Panc1 (cell line): ENCODE measurements around the gene WNK1. TPM values are rescaled to one million over a fixed set of nuclear protein-coding genes. Genes with fewer than 3 reads are reported as not detected.
A peak's percentile ranks its signal among the peaks of the same experiment; 100 is the strongest.

Source experiments
- ATAC-seq: fragments of 200-7000 bp; cut with Tn5 transposase; 2 replicates; pipeline ENCODE4 v1.9.1; 2020; ENCODE audit warnings: mild to moderate bottlenecking, moderate library complexity
- BruUV-seq: library from RNA; stranded (reverse); fragments of 400-500 nt; replicated peaks from 2 replicates; lab custom pipeline; 2021; lab: Mats Ljungman, UMichigan
- CTCF ChIA-PET: fragments of 300-600 bp; sonication (Branson Sonifier 250); formaldehyde crosslinking; loops from one replicate; lab custom pipeline; 2022; ENCODE audit warnings: antibody characterized with exemption; lab: Charles Lee
- POLR2A ChIA-PET: fragments of 300-600 bp; sonication (Branson Sonifier 250); formaldehyde crosslinking; loops from one replicate; lab custom pipeline; 2022; ENCODE audit warnings: antibody characterized with exemption; lab: Charles Lee
- DNase-seq: peaks from one replicate; pipeline ENCODE4 v3.0.0-alpha.2; 2010; ENCODE audit warnings: low read depth, low spot score
- H3K27ac ChIP-seq: 2 replicates; pipeline ENCODE4 v1.5.1; 2011; ENCODE audit warnings: mild to moderate bottlenecking, low read length, inconsistent platforms
- H3K27me3 ChIP-seq: fragments of 200-500 bp; sonication (Bioruptor generic); 2 replicates; pipeline ENCODE4 v1.6.0; 2014; ENCODE audit warnings: low read length, inconsistent platforms; ENCODE audit not compliant: control insufficient read depth, insufficient read depth
- H3K36me3 ChIP-seq: fragments of 200-500 bp; sonication (Bioruptor generic); 2 replicates; pipeline ENCODE4 v1.5.1; 2014; ENCODE audit warnings: inconsistent platforms, mild to moderate bottlenecking, low read length, moderate library complexity; ENCODE audit not compliant: control insufficient read depth, insufficient read depth
- H3K4me1 ChIP-seq: 2 replicates; pipeline ENCODE4 v1.5.1; 2011; ENCODE audit warnings: inconsistent platforms, mild to moderate bottlenecking, low read length, moderate library complexity; ENCODE audit not compliant: control insufficient read depth, insufficient read depth
- H3K4me3 ChIP-seq, 2 experiments: 2 replicates each; pipeline ENCODE4 v1.5.1; 2011 to 2012; ENCODE audit warnings: low read depth in 2 of 2, low read length in 2 of 2, mild to moderate bottlenecking in 2 of 2, inconsistent platforms in 1 of 2, moderate library complexity in 1 of 2
- H3K9me3 ChIP-seq: fragments of 200-500 bp; sonication (Bioruptor generic); 2 replicates; pipeline ENCODE4 v1.5.1; 2014; ENCODE audit warnings: low read depth, mild to moderate bottlenecking, inconsistent platforms, low read length, moderate library complexity; ENCODE audit not compliant: control insufficient read depth, insufficient read depth
- CTCF ChIP-seq: fragments of 450-650 bp; IDR thresholded peaks from 2 replicates; pipeline ENCODE4 v1.5.1; 2017; ENCODE audit warnings: mild to moderate bottlenecking
- POLR2AphosphoS5 ChIP-seq: IDR thresholded peaks from 2 replicates; pipeline ENCODE4 v1.6.1; 2012; ENCODE audit warnings: mild to moderate bottlenecking, low read depth, low read length, moderate library complexity
- REST ChIP-seq, 2 experiments: IDR thresholded peaks; 2 replicates each; pipeline ENCODE4 v1.6.1; 2011 to 2012; ENCODE audit warnings: low read depth in 2 of 2, control low read depth in 1 of 2, low read length in 1 of 2, mild to moderate bottlenecking in 1 of 2, moderate library complexity in 1 of 2; ENCODE audit not compliant: insufficient read depth in 1 of 2
- SIN3A ChIP-seq: IDR thresholded peaks from 2 replicates; pipeline ENCODE4 v1.6.1; 2012; ENCODE audit warnings: low read depth, mild to moderate bottlenecking, low read length, moderate library complexity, borderline replicate concordance; ENCODE audit not compliant: insufficient read depth
- TCF7L2 ChIP-seq: IDR thresholded peaks from 2 replicates; pipeline ENCODE4 v1.6.1; 2011; ENCODE audit warnings: mild to moderate bottlenecking, low read depth, low read length, inconsistent platforms
- in situ Hi-C: cut with HindIII; loops from 2 replicates; pipeline ENCODE4 v1.10.0; 2016; ENCODE audit warnings: low sequenced_read_pairs, low pct_unique_long_range_greater_than_20kb
- intact Hi-C: fragments of 100-400 bp; cut with micrococcal nuclease; formaldehyde crosslinking; loops from one replicate; pipeline ENCODE4 v1.10.0; 2022; ENCODE audit not compliant: unreplicated experiment
- total RNA-seq: library from RNA; stranded (reverse); gene quantifications from one replicate; pipeline ENCODE4 v1.2.1, GENCODE V29; 2021; ENCODE audit not compliant: unreplicated experiment

WNK1 gene
- total RNA-seq, 1 experiment from 2014 or later, result 181 TPM

GRCh38 chr12:949453-950191 is 197.2 kb downstream of the WNK1 start, which contains the start of gene RAD52:
Gene RAD52 (minus strand): TSS chr12:949694. CDS start chr12:933058, 16,636 bp downstream.
- ChIA-PET POLR2A (interaction anchor here (0.7 kb wide), 1 partner anchor 198 kb away, joined by 3 read pairs; no protein-coding TSS in a partner anchor), CTCF (interaction anchor here (0.9 to 1.0 kb wide), 2 partner anchors 143 to 373 kb away, joined by 3 to 14 read pairs; no protein-coding TSS in a partner anchor)
- peak; percentile 80 for TF ChIP-seq POLR2AphosphoS5
- peak; percentile 95 for TF ChIP-seq CTCF
- peak; percentile 55; the same call in 1 of the 2 replicates for TF ChIP-seq TCF7L2
- no peak for TF ChIP-seq SIN3A
- Histone ChIP-seq H3K9me3 (no peaks in the 10 kb centered on the region), H3K36me3 (no peaks in the 10 kb centered on the region; the same call in 1 of the 2 replicates), H3K27ac (peak within 1 kb of the TSS; percentile 91), H3K4me1 (peaks cover 12% of the 10 kb centered on the region; the same call in 1 of the 2 replicates), H3K4me3 (peak within 1 kb of the TSS; percentile 71 to 84), H3K27me3 (no peaks in the 10 kb centered on the region)
- intact Hi-C loops (no loop called here), in situ Hi-C loops (no loop called here)
- BruUV-seq, result no TSS peak
- DNase-seq (peak; percentile 88), ATAC-seq (peak; percentile 94)

- intact Hi-C loops (no loop called here), in situ Hi-C loops (no loop called here)
- POLR2A ChIA-PET, result no interaction called here
These were observed 198.8 kb downstream of the WNK1 start for GRCh38 chr12:951176-951575.

More at GRCh38 chr12:951176-951575, 198.8 kb downstream of the WNK1 start:
- Histone ChIP-seq H3K4me3 (no peak overlapping the region), H3K27me3 (no peaks in the 10 kb centered on the region), H3K27ac (no peak overlapping the region), H3K9me3 (no peaks in the 10 kb centered on the region), H3K4me1 (peaks cover 12% of the 10 kb centered on the region; the same call in 1 of the 2 replicates), H3K36me3 (no peaks in the 10 kb centered on the region; the same call in 1 of the 2 replicates)
- CTCF ChIA-PET, result interaction anchor here (0.7 to 0.8 kb wide), 2 partner anchors 34 to 132 kb away, joined by 3 read pairs; no protein-coding TSS in a partner anchor
- BruUV-seq, result no TSS peak
- TF ChIP-seq REST (IDR thresholded peaks at IDR 0.05; ENCODE audit: insufficient read depth in 1 of 2, low read depth in 2 of 2, low read length in 1 of 2) (no peak), CTCF (no peak), SIN3A (no peak), POLR2AphosphoS5 (no peak), TCF7L2 (no peak)
- DNase-seq (no peak), ATAC-seq (no peak)
